ENCODE measurements around the gene CERCAM. TPM values are rescaled to one million over a fixed set of nuclear protein-coding genes. Genes with fewer than 3 reads are reported as not detected.

CERCAM gene
- polyA plus RNA-seq, 1 donor: 19.9 TPM

DNA sequence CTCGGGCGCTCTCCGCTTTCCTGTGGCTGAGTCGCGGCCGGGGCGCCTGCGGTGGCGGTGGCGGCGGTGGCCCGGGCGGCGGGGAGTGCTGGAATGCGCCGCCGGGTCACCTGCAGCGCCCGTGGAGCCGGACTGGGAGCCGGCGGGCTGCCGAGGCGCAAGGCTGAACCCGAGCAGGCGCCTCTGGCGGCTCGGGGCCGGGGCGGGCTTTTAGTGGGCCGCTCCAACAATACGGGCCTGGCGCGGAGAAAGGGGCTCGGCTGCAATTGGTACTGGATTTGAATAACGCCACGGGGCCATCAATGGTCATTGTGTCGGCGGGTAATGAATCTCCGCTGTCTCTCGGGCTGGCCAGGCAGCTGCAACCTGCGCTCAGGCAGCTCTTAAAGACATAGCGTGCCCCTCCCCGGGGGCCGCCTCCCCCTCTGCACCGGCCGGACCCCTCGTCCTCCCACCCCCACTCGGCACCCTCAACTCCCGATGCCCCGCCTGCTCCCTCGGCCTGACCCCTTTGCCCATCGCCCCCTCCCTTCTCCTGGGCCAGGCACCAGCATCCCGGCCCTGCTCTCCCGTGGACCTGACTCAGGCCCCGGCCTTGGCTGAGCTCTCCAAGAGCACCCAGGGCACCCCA lies 27.4 kb upstream of the CERCAM start:
- Histone ChIP-seq H3K36me3 (ENCODE audit: control insufficient read depth, insufficient read depth, low read length) (peaks cover 29% of the 10 kb centered on the region), H3K9me3 (ENCODE audit: control insufficient read depth, low read depth, low read length) (peaks cover 14% of the 10 kb centered on the region), H3K27ac (ENCODE audit: low read length) (no peak overlapping the region), H3K27me3 (ENCODE audit: control insufficient read depth, insufficient read depth, low read length) (peaks cover 70% of the 10 kb centered on the region), H3K4me1 (ENCODE audit: control insufficient read depth, insufficient read depth, low read length) (no peaks in the 10 kb centered on the region), H3K4me3 (ENCODE audit: low read length) (no peak overlapping the region)
- no peak for DNase-seq
- no CpG with 5 or more reads among the region's 56 CpGs for WGBS (ENCODE audit: insufficient coverage, low lambda C conversion rate)

DNA sequence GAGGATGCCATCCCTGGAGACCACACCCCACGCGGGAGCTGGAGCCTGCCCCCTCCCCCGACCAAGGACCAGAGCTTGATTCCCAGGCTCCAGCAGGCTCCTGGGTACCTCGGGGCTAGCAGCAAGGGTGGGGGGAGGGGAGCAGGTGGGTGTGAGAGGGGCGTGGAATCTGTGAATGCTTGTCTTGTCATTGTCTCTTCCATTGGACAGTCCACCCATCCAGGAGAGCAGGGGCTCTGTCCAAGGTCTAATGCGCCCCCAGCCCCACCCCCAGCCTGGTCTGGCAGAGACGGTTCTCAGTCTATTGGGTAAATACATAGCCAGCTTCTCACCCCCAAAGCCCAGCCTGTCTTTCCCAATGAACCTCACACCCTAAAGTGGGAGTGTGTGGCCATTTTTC lies 26.7 kb upstream of the CERCAM start:
- no peak overlapping the region for H3K27ac ChIP-seq (ENCODE audit: low read length)
- no peak for DNase-seq
- peaks cover 22% of the 10 kb centered on the region for H3K36me3 ChIP-seq (ENCODE audit: control insufficient read depth, insufficient read depth, low read length)
- no peak overlapping the region for H3K4me3 ChIP-seq (ENCODE audit: low read length)
- WGBS (ENCODE audit: insufficient coverage, low lambda C conversion rate): no CpG with 5 or more reads among the region's 7 CpGs
- H3K9me3 ChIP-seq (ENCODE audit: control insufficient read depth, low read depth, low read length): peaks cover 14% of the 10 kb centered on the region
- H3K27me3 ChIP-seq (ENCODE audit: control insufficient read depth, insufficient read depth, low read length): peaks cover 70% of the 10 kb centered on the region
- H3K4me1 ChIP-seq (ENCODE audit: control insufficient read depth, insufficient read depth, low read length): no peaks in the 10 kb centered on the region

DNA sequence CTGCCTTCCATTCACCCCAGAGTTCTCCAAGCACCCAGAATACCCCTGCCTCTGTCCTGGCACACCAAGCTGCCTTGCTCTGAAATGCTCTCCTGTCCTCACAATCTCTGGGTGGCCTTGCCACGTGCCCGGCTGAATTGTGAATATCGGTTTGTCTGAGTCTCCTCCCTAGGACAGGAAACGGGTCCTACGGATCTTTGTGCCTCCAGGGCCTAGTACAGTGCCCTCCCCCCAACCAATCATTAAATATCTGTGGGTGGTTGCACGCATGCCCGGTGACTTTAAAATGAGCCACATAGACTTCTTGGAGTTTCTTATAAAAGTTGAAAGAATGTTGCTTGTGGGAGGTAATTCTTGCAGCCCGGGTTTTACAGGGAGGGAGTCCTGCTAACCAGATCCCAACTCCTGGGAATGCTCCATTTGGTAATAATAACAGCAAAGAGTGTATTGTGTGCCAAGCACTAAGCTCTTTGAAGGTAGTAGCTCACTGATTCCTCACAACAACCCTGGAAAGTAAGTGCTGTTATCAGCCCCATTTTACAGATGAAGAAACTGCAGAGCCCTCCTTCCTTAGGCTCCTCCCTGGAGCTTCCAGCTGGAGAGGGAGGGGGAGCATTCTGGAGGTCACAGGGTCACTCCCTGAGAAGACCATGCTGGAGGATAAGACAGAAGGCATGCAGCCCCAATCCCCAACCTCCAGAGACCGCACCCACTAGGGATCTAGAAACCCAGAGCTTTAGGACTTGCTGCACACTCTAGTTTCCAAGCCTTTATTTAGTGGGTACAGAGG lies 26.1 kb upstream of the CERCAM start:
- Histone ChIP-seq H3K27ac (ENCODE audit: low read length) (no peak overlapping the region), H3K4me1 (ENCODE audit: control insufficient read depth, insufficient read depth, low read length) (no peaks in the 10 kb centered on the region), H3K27me3 (ENCODE audit: control insufficient read depth, insufficient read depth, low read length) (peaks cover 72% of the 10 kb centered on the region), H3K36me3 (ENCODE audit: control insufficient read depth, insufficient read depth, low read length) (peaks cover 16% of the 10 kb centered on the region), H3K4me3 (ENCODE audit: low read length) (no peak overlapping the region), H3K9me3 (ENCODE audit: control insufficient read depth, low read depth, low read length) (peaks cover 14% of the 10 kb centered on the region)
- no CpG with 5 or more reads among the region's 9 CpGs for WGBS (ENCODE audit: insufficient coverage, low lambda C conversion rate)
- no peak for DNase-seq

DNA sequence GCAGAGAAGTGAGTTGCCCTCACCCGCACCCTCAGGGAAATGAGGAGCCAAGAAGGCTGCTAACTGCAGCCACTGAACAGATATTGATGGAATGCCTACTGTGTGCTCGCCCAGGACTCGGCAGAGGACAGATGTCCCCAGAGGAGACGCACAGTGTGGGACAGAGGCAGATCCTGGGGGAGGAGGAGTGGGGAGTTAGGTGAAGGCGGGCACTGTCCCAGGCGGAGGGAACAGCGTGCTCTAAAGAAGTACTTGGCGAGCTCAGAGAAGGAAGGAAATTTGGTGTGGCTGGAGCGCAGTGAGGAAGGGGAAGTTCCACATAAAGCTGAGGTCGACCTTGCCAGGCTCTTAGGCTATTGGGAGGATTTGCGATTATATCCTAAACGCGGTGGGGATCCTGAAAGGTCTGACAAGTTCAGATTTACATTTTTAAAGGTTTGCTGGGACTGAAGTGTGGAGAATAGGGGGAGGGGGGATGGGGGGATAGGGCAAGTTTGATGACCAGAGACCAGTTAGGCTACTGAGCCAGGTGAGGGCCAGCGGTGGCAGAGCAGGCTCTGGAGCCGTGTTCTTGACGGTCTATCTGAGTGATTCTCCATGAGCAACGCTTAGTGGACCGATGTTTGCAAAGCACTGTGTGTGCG lies 23.6 kb upstream of the CERCAM start:
- no peak overlapping the region for H3K4me3 ChIP-seq (ENCODE audit: low read length)
- no peaks in the 10 kb centered on the region for H3K4me1 ChIP-seq (ENCODE audit: control insufficient read depth, insufficient read depth, low read length)
- H3K9me3 ChIP-seq (ENCODE audit: control insufficient read depth, low read depth, low read length): peaks cover 10% of the 10 kb centered on the region
- whole genome bisulfite sequencing (ENCODE audit: insufficient coverage, low lambda C conversion rate): no CpG with 5 or more reads among the region's 19 CpGs
- peaks cover 60% of the 10 kb centered on the region for H3K27me3 ChIP-seq (ENCODE audit: control insufficient read depth, insufficient read depth, low read length)
- peaks cover 2% of the 10 kb centered on the region for H3K36me3 ChIP-seq (ENCODE audit: control insufficient read depth, insufficient read depth, low read length)
- no peak for DNase-seq
- no peak overlapping the region for H3K27ac ChIP-seq (ENCODE audit: low read length)

DNA sequence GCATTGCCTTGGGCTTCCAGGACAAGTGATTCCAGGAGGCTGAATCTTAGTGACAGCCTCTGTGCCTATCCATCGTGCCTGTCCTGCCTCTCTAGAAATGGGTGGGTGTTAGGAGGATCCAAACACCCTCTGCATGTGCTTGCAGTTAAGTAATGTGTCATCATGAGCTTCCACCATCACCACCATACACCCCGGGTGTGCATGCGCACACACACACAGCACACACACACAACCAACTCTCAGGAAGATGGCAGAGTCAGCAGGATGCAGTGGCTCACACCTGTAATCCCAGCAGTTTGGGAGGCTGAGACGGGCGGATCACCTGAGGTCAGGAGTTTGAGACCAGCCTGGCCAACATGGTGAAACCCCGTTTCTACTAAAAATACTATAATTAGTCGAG lies 22.8 kb upstream of the CERCAM start:
- H3K27ac ChIP-seq (ENCODE audit: low read length): no peak overlapping the region
- H3K4me1 ChIP-seq (ENCODE audit: control insufficient read depth, insufficient read depth, low read length): no peaks in the 10 kb centered on the region
- peaks cover 53% of the 10 kb centered on the region for H3K27me3 ChIP-seq (ENCODE audit: control insufficient read depth, insufficient read depth, low read length)
- H3K9me3 ChIP-seq (ENCODE audit: control insufficient read depth, low read depth, low read length): peaks cover 5% of the 10 kb centered on the region
- H3K36me3 ChIP-seq (ENCODE audit: control insufficient read depth, insufficient read depth, low read length): no peaks in the 10 kb centered on the region
- WGBS (ENCODE audit: insufficient coverage, low lambda C conversion rate): 57% methylated on average over 1 of the region's 7 CpGs
- no peak for DNase-seq
- H3K4me3 ChIP-seq (ENCODE audit: low read length): no peak overlapping the region

DNA sequence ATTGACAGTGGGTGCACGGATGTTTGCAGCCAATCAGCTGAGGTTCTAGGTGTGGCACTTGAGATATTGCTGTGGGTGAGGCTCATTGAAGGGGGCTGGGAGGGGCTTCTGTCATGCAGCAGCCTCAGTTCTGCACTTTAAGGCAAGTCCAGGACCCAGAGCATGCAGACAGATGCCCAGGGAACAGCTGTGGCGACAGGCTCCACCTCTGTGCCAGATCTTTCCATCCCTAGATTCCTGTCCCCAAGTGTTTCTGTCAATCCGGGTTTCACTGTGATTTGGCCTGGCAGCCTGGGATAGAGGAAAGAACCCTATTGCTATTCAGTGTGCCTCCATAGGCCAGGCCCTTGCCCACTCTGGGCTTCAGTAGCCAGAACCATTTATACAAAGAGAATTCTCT lies 20.8 kb upstream of the CERCAM start:
- H3K9me3 ChIP-seq (ENCODE audit: control insufficient read depth, low read depth, low read length): no peaks in the 10 kb centered on the region
- H3K4me3 ChIP-seq (ENCODE audit: low read length): no peak overlapping the region
- H3K36me3 ChIP-seq (ENCODE audit: control insufficient read depth, insufficient read depth, low read length): no peaks in the 10 kb centered on the region
- DNase-seq: no peak
- H3K27me3 ChIP-seq (ENCODE audit: control insufficient read depth, insufficient read depth, low read length): peaks cover 34% of the 10 kb centered on the region
- no CpG with 5 or more reads among the region's 3 CpGs for WGBS (ENCODE audit: insufficient coverage, low lambda C conversion rate)
- H3K27ac ChIP-seq (ENCODE audit: low read length): no peak overlapping the region
- no peaks in the 10 kb centered on the region for H3K4me1 ChIP-seq (ENCODE audit: control insufficient read depth, insufficient read depth, low read length)

DNA sequence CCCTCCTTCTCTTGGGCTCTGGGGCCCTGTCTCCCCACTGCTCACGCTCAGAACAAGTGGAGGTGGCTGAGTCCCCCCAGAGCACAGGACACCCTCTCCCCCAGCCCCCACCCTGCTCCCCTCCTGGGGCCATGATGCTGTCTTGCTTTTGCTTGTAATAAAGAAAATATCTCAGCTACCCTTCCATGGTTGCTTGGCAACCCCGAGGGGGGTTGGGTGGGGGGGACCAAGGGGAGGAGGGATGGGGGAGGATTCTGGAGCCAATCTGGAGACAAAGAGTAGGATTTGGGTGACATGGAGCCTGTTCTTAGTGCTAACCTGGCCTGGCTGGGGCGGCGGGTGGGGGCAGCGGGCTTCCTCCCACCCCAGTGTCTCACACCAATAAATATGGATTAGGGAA lies 16.1 kb upstream of the CERCAM start:
- Histone ChIP-seq H3K4me1 (ENCODE audit: control insufficient read depth, insufficient read depth, low read length) (no peaks in the 10 kb centered on the region), H3K36me3 (ENCODE audit: control insufficient read depth, insufficient read depth, low read length) (no peaks in the 10 kb centered on the region), H3K27me3 (ENCODE audit: control insufficient read depth, insufficient read depth, low read length) (peaks cover 28% of the 10 kb centered on the region), H3K4me3 (ENCODE audit: low read length) (no peak overlapping the region), H3K27ac (ENCODE audit: low read length) (no peak overlapping the region), H3K9me3 (ENCODE audit: control insufficient read depth, low read depth, low read length) (no peaks in the 10 kb centered on the region)
- WGBS (ENCODE audit: insufficient coverage, low lambda C conversion rate): no CpG with 5 or more reads among the region's 5 CpGs
- DNase-seq: no peak

DNA sequence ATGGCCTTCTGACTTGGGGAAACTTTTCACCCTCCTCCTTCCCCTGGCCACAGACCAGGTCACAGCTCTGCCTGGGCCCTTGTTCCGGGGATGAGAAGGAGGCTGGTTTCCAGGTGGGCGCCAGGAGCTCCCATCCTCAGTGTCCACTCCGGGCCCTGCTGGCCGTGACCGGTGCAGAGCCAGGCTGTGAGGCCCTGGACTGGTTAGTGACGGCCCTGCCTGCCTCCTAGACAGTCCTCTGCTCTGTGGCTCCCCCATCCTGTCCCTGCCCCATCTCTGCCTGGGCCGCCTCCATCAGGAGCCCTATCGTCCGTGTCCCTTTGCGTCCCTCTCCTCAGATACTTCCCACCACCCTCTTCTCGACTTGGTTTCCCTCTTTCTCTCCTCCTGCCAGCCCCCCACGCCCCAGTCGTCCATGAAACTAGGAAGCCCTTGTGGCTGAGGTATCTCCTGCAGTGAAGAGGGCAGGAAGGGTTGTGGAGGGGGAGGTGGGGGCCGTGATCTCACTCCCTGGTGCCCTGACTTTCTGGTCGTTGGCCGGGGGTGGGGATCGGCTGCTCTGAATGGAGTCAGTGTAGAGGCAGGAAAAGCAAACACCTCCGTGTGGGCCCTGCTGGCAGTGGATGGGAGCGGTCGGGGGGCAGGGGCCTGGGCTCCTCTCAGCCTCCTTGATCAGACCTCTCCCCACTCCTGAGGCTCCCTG lies 15.4 kb upstream of the CERCAM start:
- Histone ChIP-seq H3K4me3 (ENCODE audit: low read length) (no peak overlapping the region), H3K27ac (ENCODE audit: low read length) (no peak overlapping the region), H3K4me1 (ENCODE audit: control insufficient read depth, insufficient read depth, low read length) (no peaks in the 10 kb centered on the region), H3K9me3 (ENCODE audit: control insufficient read depth, low read depth, low read length) (no peaks in the 10 kb centered on the region), H3K36me3 (ENCODE audit: control insufficient read depth, insufficient read depth, low read length) (no peaks in the 10 kb centered on the region), H3K27me3 (ENCODE audit: control insufficient read depth, insufficient read depth, low read length) (peaks cover 34% of the 10 kb centered on the region)
- WGBS (ENCODE audit: insufficient coverage, low lambda C conversion rate): no CpG with 5 or more reads among the region's 20 CpGs
- no peak for DNase-seq

DNA sequence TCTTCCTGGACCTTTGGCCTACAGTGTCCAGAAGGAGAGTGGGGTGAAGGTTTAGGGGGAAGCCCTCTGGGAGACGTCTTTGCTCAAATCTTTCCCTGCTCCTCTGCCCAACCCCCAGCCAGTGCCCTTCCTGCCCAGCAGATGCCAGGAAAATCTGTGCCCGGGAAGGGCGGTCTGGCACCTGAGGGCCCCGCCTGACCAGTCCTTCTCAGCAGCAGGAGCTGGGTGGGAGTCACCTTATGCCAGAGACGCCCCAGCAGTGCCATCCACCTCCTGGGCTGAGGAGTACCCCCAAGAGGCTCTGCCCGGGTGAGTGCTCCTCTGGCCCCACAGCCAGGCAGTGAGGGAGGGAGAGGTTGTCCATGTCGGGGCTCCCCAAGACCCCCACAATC lies 14.9 kb upstream of the CERCAM start:
- H3K27me3 ChIP-seq (ENCODE audit: control insufficient read depth, insufficient read depth, low read length): peaks cover 34% of the 10 kb centered on the region
- H3K27ac ChIP-seq (ENCODE audit: low read length): no peak overlapping the region
- no peaks in the 10 kb centered on the region for H3K36me3 ChIP-seq (ENCODE audit: control insufficient read depth, insufficient read depth, low read length)
- no CpG with 5 or more reads among the region's 7 CpGs for WGBS (ENCODE audit: insufficient coverage, low lambda C conversion rate)
- H3K4me3 ChIP-seq (ENCODE audit: low read length): no peak overlapping the region
- no peaks in the 10 kb centered on the region for H3K9me3 ChIP-seq (ENCODE audit: control insufficient read depth, low read depth, low read length)
- H3K4me1 ChIP-seq (ENCODE audit: control insufficient read depth, insufficient read depth, low read length): no peaks in the 10 kb centered on the region
- no peak for DNase-seq

DNA sequence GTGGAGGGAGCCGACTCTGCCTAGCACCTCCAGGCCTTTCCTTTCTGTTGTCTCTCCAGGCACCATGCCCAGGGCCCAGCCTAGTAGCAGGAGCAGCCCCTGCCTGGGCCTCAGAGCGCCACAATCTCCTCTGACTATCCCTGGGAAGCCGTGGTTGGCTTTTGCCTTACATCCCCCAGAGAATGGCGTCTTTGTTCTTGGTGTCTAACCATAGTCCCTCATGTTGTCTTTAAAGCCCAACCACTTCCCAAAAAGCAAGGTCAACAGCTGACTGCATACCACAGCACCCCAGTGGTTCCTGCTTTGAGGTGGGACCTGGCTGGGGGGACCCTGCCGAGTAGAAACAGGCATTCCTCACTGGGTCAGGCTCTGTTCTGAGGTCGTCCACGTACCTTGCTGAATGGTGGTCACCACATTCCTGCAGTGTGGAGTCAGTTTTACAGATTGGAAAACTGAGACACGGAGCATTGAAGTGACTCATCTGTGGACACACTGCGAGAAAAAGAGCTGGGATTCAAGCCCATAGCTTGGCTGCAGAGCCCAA lies 13.7 kb upstream of the CERCAM start:
- Histone ChIP-seq H3K4me1 (ENCODE audit: control insufficient read depth, insufficient read depth, low read length) (no peaks in the 10 kb centered on the region), H3K36me3 (ENCODE audit: control insufficient read depth, insufficient read depth, low read length) (no peaks in the 10 kb centered on the region), H3K9me3 (ENCODE audit: control insufficient read depth, low read depth, low read length) (no peaks in the 10 kb centered on the region), H3K4me3 (ENCODE audit: low read length) (no peak overlapping the region), H3K27ac (ENCODE audit: low read length) (no peak overlapping the region), H3K27me3 (ENCODE audit: control insufficient read depth, insufficient read depth, low read length) (peaks cover 39% of the 10 kb centered on the region)
- no CpG with 5 or more reads among the region's 9 CpGs for WGBS (ENCODE audit: insufficient coverage, low lambda C conversion rate)
- DNase-seq: no peak
